Central memory CD8-positive, alpha-beta T cell (primary cell): ENCODE measurements around the gene C4A.
"Not testable (repeated sequence)": the region's sequence is repeated elsewhere in the genome, so short reads cannot be mapped to it uniquely, and the experiment has no call there.

Experiments
- ATAC-seq: fragments of 150-1000 bp; cut with Tn5 transposase; replicated peaks from 2 replicates; pipeline ENCODE4 v1.10.0; 2022; ENCODE audit warnings: mild to moderate bottlenecking, moderate FRiP score, moderate number of reproducible peaks; ENCODE audit not compliant: poor library complexity, severe bottlenecking; ENCODE audit errors: extremely low read depth
- DNase-seq, 2 donors: peaks; one replicate each; pipeline ENCODE4 v3.0.0; 2021; ENCODE audit warnings: low spot score in 2 of 2
- H3K27ac Mint-ChIP-seq: one replicate; pipeline ENCODE4 v1.8.0; 2022; ENCODE audit warnings: low read depth, mild to moderate bottlenecking, moderate library complexity, mixed read lengths
- H3K27me3 Mint-ChIP-seq: one replicate; pipeline ENCODE4 v1.8.0; 2022; ENCODE audit warnings: mixed read lengths
- H3K36me3 Mint-ChIP-seq: one replicate; pipeline ENCODE4 v1.8.0; 2022; ENCODE audit warnings: mild to moderate bottlenecking, moderate library complexity, mixed read lengths; ENCODE audit not compliant: insufficient read depth
- H3K4me1 Mint-ChIP-seq: one replicate; pipeline ENCODE4 v1.8.0; 2022; ENCODE audit warnings: mixed read lengths
- H3K4me3 Mint-ChIP-seq: one replicate; pipeline ENCODE4 v1.8.0; 2022; ENCODE audit warnings: mild to moderate bottlenecking, moderate library complexity, mixed read lengths
- H3K9me3 Mint-ChIP-seq: one replicate; pipeline ENCODE4 v1.8.0; 2022; ENCODE audit warnings: mixed read lengths

Gene C4A

DNA sequence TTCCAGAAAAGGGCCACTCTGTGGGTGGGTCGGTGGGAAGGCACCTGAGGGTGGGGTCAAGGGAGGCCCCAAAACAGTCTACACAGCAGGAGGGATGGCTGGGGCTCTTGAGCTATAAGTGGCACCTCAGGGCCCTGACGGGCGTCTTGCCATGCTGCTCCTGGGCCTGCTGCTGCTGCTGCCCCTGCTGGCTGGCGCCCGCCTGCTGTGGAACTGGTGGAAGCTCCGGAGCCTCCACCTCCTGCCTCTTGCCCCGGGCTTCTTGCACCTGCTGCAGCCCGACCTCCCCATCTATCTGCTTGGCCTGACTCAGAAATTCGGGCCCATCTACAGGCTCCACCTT, 23.7 kb downstream of the C4A start:
- H3K4me1 Mint-ChIP-seq = not testable (repeated sequence)

DNA sequence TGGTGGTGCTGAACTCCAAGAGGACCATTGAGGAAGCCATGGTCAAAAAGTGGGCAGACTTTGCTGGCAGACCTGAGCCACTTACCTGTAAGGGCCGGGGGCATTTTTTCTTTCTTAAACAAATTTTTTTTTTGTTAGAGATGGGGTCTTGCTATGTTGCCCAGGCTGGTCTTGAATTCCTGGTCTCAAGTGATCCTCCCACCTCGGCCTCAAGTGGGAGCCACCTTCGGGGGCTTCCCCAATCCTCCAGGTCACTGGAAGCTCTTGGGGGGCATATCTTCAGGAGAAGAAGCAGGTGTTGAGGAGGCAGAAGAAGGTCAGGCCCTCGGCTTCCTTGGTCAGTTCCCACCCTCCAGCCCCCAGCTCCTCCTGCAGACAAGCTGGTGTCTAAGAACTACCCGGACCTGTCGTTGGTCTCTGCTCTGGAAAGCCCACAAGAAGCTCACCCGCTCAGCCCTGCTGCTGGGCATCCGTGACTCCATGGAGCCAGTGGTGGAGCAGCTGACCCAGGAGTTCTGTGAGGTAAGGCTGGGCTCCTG, 24.2 kb downstream of the C4A start:
- not testable (repeated sequence) for H3K9me3 Mint-ChIP-seq, H3K36me3 Mint-ChIP-seq, DNase-seq, ATAC-seq, H3K4me1 Mint-ChIP-seq, H3K27me3 Mint-ChIP-seq, H3K4me3 Mint-ChIP-seq, H3K27ac Mint-ChIP-seq

More for the DNA sequence above, 23.7 kb downstream of the C4A start:
- H3K36me3 Mint-ChIP-seq, H3K4me3 Mint-ChIP-seq, H3K27me3 Mint-ChIP-seq, DNase-seq, H3K27ac Mint-ChIP-seq, H3K9me3 Mint-ChIP-seq, ATAC-seq: not testable (repeated sequence)

DNA sequence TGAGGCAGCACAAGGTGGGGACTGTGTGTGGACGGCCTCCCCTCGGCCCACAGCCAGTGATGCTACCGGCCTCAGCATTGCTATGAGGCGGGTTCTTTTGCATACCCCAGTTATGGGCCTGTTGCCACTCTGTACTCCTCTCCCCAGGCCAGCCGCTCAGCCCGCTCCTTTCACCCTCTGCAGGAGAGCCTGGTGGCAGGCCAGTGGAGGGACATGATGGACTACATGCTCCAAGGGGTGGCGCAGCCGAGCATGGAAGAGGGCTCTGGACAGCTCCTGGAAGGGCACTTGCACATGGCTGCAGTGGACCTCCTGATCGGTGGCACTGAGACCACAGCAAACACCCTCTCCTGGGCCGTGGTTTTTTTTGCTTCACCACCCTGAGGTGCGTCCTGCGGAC, 25.2 kb downstream of the C4A start:
- ATAC-seq, H3K36me3 Mint-ChIP-seq, H3K4me1 Mint-ChIP-seq, DNase-seq, H3K9me3 Mint-ChIP-seq, H3K27me3 Mint-ChIP-seq, H3K27ac Mint-ChIP-seq, H3K4me3 Mint-ChIP-seq: not testable (repeated sequence)

DNA sequence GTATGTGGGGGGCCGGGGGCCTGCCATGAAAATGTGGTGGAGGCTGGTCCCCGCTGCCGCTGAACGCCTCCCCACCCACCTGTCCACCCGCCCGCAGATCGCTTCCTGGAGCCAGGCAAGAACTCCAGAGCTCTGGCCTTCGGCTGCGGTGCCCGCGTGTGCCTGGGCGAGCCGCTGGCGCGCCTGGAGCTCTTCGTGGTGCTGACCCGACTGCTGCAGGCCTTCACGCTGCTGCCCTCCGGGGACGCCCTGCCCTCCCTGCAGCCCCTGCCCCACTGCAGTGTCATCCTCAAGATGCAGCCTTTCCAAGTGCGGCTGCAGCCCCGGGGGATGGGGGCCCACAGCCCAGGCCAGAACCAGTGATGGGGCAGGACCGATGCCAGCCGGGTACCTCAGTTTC, 26.2 kb downstream of the C4A start:
- H3K27me3 Mint-ChIP-seq, H3K9me3 Mint-ChIP-seq, H3K36me3 Mint-ChIP-seq, DNase-seq, H3K4me1 Mint-ChIP-seq, H3K27ac Mint-ChIP-seq, ATAC-seq, H3K4me3 Mint-ChIP-seq: not testable (repeated sequence)

DNA sequence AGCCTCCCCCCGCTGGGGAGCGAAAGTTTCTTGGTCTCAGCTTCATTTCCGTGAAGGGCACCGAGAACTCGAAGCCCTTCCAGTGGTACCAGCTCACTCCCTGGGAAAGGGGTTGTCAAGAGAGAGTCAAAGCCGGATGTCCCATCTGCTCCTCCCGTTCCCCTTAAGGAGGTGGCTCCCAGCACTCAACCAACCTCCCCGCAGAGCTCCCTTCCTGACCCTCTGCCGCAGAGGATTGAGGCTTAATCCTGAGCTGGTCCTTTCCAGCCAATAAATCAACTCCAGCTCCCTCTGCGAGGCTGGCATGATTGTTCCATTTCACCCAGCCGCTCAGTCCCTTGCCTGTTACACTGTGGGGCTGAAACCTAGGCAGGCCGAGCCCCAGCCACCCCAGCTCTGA, 26.8 kb downstream of the C4A start:
- not testable (repeated sequence) for H3K27me3 Mint-ChIP-seq, H3K4me3 Mint-ChIP-seq, H3K4me1 Mint-ChIP-seq, H3K36me3 Mint-ChIP-seq, H3K9me3 Mint-ChIP-seq, DNase-seq, H3K27ac Mint-ChIP-seq, ATAC-seq

DNA sequence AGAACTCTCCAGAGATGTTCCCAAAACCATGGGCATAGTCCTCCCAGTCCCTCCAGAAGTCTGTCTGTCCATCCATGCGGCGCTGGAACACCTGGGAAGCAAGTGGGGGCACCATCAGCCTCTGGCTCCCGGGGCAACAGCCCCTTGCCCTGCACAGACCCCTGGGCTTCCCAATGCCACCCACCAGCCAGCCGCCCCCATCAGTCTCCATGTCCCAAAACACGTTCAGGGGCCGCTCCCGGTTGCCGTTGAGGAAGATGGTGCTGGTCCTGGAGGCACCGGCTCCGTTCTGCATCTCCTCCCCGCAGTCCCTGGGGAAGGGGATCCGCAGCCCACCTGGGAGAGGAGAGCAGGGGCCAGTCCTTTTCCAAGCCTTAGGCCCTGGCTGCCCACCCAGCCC, 27.7 kb downstream of the C4A start:
- not testable (repeated sequence) for H3K36me3 Mint-ChIP-seq, H3K27me3 Mint-ChIP-seq, DNase-seq, H3K4me3 Mint-ChIP-seq, H3K9me3 Mint-ChIP-seq, H3K4me1 Mint-ChIP-seq, ATAC-seq, H3K27ac Mint-ChIP-seq

DNA sequence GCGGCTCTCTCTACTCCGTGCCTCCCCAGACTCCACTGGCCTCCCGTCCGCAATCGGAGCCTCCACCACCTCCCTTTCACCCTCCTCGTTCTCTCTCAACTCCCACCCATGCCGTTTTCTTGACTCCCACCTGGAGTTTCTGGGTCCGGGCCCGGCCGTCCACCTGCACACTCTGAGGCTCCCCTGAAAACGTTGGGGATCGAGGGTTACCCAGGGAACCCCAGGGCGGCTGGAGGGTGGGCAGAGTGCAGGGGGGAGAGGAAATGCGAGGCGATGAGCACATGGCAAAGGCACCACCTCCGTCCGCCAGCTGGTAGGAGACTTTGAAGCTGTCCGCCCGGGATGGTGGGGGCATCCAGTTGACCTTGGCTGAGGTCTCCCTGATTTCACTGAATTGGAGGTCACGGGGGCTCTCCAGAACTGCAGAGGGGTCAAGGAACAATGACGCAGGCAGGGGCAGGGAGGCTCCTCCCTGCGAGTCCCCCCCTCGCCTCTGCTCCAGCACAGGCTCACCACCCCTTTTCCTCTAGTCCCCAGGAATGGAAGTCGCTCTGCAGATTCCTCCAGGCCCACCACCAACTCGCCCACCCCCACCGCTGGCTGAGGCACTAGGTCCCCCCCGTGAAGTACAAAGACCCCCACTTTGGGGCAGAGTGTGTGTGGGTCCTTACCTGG, 29.1 kb downstream of the C4A start:
- not testable (repeated sequence) for H3K27ac Mint-ChIP-seq, H3K4me3 Mint-ChIP-seq, H3K4me1 Mint-ChIP-seq, H3K9me3 Mint-ChIP-seq, ATAC-seq, H3K27me3 Mint-ChIP-seq, H3K36me3 Mint-ChIP-seq, DNase-seq

DNA sequence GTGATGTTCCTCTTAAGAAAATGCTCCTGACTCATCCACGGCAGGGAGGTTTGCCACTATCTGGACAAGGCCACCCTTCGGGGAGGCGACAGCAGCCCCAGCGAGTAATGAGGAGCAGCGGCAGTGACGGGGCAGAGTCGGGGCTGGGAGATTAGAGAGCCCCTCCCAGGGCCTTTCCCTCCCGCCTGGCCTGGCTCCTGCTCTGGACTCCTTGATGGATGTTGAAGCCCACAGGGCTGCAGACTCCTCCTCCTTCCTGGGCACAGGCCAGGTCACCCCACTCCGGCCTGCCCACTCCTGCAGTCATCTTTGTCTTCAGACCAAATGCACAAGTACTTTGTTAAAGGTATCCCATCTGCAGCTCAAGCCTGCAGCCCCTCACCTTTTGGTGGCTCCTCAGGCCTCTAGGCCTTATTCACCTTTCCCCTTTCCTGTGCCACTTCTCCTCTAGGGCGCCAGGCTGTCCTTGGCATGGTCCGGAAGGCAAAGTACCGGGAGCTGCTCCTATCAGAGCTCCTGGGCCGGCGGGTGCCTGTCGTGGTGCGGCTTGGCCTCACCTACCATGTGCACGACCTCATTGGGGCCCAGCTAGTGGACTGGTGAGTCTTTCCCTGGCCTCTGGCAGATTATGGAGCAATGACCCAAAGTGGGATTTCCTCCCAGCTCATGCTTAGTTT, 31.2 kb downstream of the C4A start:
- H3K4me1 Mint-ChIP-seq, H3K4me3 Mint-ChIP-seq, H3K36me3 Mint-ChIP-seq, H3K9me3 Mint-ChIP-seq, H3K27ac Mint-ChIP-seq, ATAC-seq, H3K27me3 Mint-ChIP-seq, DNase-seq: not testable (repeated sequence)

DNA sequence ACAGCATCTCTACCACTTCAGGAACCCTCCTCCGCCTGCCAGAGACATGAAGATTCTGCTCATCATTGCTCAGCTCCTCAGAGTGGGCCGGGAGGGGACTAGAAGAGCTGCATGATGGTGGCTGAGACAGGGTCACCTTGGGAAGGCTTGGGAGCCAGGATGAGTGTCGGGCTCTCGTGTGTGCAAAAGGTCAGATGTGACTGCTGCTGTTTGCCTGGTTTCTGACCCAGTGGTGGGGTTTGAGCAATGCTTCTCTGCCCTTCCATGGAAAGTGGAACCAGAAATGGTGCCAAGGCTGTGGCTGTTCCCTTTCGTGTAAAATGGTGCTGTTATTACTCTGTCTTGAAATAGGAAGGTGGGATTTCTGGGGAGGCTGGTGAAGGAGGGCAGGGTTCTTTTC, 31.9 kb downstream of the C4A start:
- H3K36me3 Mint-ChIP-seq, H3K27me3 Mint-ChIP-seq, ATAC-seq: not testable (repeated sequence)

DNA sequence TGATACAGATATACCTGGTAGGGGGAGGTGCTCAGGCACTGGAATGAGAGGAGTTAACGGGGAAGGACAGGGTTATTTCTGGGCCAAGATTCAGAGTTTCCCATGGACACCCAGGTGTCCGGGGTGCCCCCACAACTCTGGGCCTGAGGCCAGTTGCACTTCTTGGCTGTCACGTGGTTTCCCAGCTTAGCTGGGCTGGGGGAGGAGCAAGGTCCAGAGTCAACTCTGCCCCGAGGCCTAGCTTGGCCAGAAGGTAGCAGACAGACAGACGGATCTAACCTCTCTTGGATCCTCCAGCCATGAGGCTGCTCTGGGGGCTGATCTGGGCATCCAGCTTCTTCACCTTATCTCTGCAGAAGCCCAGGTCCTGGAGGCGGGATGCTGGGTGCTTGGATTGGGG, 32.7 kb downstream of the C4A start, which contains the start of gene C4B:
Gene C4B (plus strand): TSS at position 249 of the 400 bp plus-strand sequence. CDS start 51 bp downstream, at position 300.
- H3K27ac Mint-ChIP-seq, ATAC-seq, H3K9me3 Mint-ChIP-seq, H3K36me3 Mint-ChIP-seq, DNase-seq, H3K4me3 Mint-ChIP-seq, H3K4me1 Mint-ChIP-seq, H3K27me3 Mint-ChIP-seq: not testable (repeated sequence)

More for the DNA sequence above, 31.9 kb downstream of the C4A start:
- H3K4me1 Mint-ChIP-seq, H3K4me3 Mint-ChIP-seq, DNase-seq, H3K9me3 Mint-ChIP-seq, H3K27ac Mint-ChIP-seq: not testable (repeated sequence)

DNA sequence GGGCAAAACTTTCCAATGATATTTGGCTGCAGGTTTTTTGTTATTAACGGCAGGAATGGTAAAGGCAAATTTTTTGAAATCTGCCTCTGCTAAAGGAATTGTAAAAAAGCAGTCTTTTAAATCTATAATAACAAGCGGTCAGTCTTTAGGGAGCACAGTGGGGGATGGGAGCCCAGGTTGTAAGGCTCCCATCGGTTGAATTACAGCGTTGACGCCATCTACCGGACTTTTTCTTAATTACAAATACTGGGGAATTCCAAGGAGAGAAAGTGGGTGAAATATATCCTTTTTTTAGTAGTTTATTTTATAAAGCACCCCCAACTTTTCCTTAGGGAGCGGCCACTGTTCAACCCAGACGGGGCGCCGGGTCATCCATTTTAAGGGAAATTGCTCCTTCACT, 40.2 kb downstream of the C4A start:
- not testable (repeated sequence) for H3K36me3 Mint-ChIP-seq, H3K4me1 Mint-ChIP-seq, H3K9me3 Mint-ChIP-seq, H3K27ac Mint-ChIP-seq, H3K4me3 Mint-ChIP-seq, ATAC-seq, DNase-seq, H3K27me3 Mint-ChIP-seq

DNA sequence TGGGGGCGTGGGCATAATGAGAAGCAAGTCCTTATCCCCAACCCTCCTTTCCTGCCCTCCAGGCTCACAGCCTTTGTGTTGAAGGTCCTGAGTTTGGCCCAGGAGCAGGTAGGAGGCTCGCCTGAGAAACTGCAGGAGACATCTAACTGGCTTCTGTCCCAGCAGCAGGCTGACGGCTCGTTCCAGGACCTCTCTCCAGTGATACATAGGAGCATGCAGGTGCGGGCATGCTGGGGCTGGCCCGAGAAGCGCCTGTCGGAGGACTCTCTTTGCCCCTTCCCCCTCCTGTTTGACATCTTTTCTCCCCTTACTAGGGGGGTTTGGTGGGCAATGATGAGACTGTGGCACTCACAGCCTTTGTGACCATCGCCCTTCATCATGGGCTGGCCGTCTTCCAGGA, 46.8 kb downstream of the C4A start:
- H3K27me3 Mint-ChIP-seq, ATAC-seq, H3K27ac Mint-ChIP-seq, H3K9me3 Mint-ChIP-seq, H3K36me3 Mint-ChIP-seq, H3K4me1 Mint-ChIP-seq, H3K4me3 Mint-ChIP-seq, DNase-seq: not testable (repeated sequence)

DNA sequence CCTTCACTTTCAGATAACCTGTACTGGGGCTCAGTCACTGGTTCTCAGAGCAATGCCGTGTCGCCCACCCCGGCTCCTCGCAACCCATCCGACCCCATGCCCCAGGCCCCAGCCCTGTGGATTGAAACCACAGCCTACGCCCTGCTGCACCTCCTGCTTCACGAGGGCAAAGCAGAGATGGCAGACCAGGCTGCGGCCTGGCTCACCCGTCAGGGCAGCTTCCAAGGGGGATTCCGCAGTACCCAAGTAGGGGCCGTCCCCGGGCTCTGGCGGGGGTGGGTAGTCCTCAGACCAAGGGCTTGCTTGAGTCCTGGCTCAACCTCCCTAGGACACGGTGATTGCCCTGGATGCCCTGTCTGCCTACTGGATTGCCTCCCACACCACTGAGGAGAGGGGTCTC, 47.7 kb downstream of the C4A start:
- not testable (repeated sequence) for H3K36me3 Mint-ChIP-seq, H3K27me3 Mint-ChIP-seq, H3K27ac Mint-ChIP-seq, H3K4me3 Mint-ChIP-seq, ATAC-seq, DNase-seq, H3K9me3 Mint-ChIP-seq, H3K4me1 Mint-ChIP-seq
